Measurements from ENCODE around the gene MCF2L2.

The MCF2L2 gene

DNA sequence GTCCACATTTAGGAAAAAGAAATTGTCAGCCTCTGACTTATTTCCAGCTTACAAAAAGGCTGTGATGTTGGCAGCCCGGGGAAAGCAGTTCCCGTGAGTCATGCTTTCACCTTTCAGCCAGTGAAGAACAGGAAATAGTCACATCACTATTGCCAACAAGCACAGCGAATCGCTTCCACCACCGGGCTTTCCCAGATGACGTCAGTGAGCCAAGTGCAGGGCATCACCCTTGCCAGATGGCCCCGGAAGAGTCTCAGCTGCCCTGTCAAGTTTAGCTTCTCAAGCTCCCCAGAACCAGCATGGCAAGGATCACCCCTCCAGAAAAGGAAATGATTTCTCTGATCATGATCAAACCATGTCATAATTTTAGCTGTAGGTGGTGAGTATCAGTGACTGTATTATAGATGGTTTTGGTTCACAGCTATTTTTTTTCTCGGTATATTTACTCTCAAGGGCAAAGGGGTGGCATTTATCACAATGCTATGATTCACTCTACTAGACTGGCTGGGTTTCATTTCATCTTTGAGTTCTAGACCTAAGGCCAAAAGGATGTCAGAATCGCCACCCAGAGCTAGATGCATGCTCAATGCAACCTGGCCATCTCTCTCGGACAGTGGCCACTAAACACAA is 142.5 kb downstream of the MCF2L2 start:
- DNase-seq (ENCODE audit: insufficient read length, low spot score) (peak; percentile 86), FAIRE-seq (peak; percentile 99)
- no peak for TF ChIP-seq POLR2A (IDR thresholded peaks at IDR 0.05; ENCODE audit: low read depth, low read length)

DNA sequence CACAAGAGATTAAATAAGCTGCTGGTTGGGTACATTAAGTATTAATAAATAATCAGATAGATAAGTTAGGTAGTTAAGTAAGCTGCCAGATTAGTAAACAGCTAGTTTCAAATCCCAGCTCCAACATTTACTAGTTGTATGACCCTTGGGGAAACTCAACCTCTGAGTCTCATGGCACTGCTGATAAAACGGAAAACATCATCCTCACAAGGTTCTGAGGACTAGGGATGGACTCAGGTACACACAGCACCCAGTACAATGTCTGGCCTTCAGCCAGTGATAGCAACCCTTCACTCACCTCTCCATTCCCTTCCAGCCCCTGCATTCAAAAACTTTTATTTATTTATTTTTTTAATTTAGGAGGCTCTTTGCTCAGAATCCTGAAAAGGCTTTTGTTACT is 143.1 kb downstream of the MCF2L2 start:
- no peak for FAIRE-seq
- no peak for TF ChIP-seq POLR2A (IDR thresholded peaks at IDR 0.05; ENCODE audit: low read depth, low read length)
- no peak for DNase-seq (ENCODE audit: insufficient read length, low spot score)

DNA sequence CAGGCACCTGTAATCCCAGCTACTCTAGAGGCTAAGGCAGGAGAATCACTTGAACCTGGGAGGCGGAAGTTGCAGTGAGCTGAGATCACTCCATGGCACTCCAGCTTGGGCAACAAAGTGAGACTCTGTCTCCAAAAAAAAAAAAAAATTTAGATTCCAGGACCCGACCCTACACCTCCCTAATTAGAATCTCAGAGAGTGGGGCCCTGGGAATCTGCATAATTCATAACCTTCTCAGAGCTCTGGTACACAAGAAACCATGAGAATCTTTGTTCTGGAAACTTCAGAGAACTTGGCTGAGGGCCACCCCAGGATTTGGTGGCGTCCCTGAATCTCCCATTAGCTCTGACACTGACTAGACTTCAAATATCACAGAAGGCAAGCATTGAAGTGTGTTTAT is 143.8 kb downstream of the MCF2L2 start:
- FAIRE-seq (no peak), DNase-seq (ENCODE audit: insufficient read length, low spot score) (no peak)
- no peak for TF ChIP-seq POLR2A (IDR thresholded peaks at IDR 0.05; ENCODE audit: low read depth, low read length)

DNA sequence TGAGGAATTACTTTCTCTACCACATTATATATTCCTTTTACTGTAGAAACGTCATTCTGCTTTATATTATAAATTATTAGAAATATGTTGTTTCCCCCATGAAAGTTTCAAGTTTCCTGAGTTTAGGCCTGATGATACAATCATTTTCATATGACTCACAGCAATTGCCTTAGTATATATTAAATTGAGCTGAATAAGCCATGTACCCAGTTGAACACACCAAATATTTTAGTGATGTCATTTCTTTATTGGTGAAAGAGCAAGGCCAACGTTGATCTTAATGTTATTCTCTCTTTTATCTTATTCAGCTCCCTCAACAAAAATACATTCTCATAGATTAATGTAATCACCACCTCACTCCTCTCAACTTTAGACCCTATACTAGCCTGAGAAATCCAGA is 144.5 kb downstream of the MCF2L2 start:
- FAIRE-seq (no peak), DNase-seq (ENCODE audit: insufficient read length, low spot score) (no peak)
- TF ChIP-seq POLR2A (IDR thresholded peaks at IDR 0.05; ENCODE audit: low read depth, low read length), result no peak

DNA sequence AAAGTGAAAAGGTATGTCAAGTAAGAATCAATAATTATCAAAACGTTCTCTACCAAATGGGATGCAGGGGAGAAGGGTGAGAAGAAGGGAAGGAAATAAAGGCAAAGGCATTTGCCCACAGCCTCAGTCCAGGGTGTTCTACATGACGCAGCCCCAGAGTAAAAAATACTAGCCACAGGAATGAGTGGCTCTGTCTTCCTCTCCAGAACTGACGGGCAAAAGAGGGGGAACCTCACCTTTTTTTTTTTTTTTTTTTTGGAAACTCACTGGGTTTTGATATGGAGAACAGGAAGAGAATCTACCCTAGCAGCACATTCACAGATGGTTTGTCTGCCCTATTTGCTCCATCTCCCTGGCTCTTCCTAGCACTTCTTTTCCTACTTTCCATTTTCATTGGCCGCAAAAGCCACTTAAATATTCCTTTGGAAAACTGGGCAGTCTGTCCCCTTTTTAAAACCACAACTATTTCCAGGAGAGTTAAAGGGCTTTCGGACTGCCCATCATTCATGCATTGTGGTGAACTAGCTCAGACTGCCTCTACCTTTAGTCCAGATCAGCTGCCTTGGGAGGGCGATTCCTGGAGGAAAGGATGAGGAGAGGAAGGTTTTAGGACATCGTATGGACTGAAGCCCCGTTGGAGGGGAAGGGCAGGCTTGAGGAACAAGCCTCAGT is 147.2 kb downstream of the MCF2L2 start:
- DNase-seq (ENCODE audit: insufficient read length, low spot score), result peak; percentile 48
- peak; percentile 94 for FAIRE-seq
- TF ChIP-seq POLR2A (IDR thresholded peaks at IDR 0.05; ENCODE audit: low read depth, low read length), result no peak

DNA sequence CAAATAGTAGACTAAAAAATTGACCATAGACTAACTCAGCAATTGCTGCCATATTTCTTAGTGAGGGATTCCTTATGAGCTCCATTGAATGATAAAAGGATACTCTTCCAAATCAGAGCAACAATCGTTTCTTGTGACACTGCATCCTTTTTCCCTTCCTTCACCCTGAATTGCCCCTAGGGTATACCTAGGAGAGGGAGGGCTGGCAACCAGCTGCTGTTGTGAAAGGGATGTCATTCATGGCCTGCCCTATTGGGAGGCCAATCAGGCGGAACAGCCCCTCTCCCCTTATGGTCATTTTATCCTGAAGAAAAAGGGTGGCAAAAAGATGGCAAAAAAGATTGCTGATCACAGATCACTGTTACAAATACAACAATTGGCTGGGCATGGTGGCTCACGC is 149.0 kb downstream of the MCF2L2 start:
- TF ChIP-seq POLR2A (IDR thresholded peaks at IDR 0.05; ENCODE audit: low read depth, low read length), result no peak
- FAIRE-seq (no peak), DNase-seq (ENCODE audit: insufficient read length, low spot score) (no peak)

DNA sequence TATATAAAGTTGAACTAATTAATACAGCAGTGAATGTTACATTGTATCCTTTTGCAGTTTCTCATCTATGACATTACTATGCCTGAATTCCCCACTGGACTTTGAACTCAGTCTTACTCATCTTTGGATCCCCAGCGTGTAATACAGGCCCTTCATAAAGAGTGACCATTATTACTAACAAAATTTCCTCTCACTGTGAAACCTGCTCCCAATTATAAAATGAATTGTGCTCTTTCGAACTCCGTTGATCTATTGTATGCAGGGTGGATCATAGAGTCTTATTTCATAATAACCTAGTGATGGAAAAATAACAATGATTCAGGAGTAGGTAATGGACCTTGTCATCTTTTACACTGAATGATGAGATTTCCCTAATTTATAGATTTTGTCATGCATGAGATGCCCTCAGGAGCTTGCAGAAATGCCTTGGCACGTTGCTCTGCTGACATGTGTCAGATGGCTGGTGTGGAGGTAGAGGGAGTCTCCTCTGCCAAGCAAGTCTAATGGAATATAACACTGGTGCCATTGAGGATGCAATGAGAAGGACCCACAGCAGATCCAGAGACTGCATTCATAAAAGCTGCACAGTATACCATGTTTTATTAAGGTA is 149.8 kb downstream of the MCF2L2 start:
- FAIRE-seq (peak; percentile 95), DNase-seq (ENCODE audit: insufficient read length, low spot score) (no peak)
- TF ChIP-seq POLR2A (IDR thresholded peaks at IDR 0.05; ENCODE audit: low read depth, low read length), result no peak

DNA sequence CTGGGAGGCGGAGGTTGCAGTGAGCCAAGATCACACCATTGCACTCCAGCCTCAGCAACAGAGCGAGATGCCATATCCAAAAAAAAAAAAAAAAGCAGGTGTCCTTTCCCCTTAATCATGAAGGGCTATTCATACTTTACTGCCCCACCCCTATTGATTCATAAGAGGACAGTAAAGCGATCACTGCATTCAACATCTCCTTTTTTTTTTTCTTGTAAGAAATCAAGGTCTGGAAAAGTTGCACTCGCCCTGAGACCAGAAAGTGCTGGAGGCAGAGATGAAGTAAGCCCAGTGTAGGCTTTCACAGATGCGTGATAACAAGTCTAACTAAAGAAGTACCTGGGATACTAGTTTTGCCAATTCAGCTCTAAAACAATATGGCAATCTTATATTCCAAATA is 151.2 kb downstream of the MCF2L2 start:
- FAIRE-seq (no peak), DNase-seq (ENCODE audit: insufficient read length, low spot score) (no peak)
- no peak for TF ChIP-seq POLR2A (IDR thresholded peaks at IDR 0.05; ENCODE audit: low read depth, low read length)

DNA sequence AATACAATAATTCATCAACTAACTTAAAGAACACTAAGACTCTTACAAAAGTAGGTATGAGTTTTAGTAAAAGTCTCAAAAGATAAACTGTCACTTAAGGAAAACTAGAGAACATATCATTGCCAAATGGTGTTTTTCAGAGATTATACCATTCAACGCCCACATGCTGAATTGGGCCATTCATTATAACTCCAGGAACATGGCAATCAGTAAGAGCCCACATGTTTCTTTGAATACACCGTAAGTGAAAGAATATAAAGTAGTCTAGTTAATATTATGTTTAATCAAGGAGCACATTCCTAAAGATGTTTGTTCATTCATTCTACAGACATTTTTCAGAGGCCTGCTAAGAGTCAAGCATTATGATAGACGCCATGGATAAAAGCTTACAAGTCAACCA is 152.5 kb downstream of the MCF2L2 start:
- FAIRE-seq (peak; percentile 23), DNase-seq (ENCODE audit: insufficient read length, low spot score) (no peak)
- TF ChIP-seq POLR2A (IDR thresholded peaks at IDR 0.05; ENCODE audit: low read depth, low read length), result no peak

DNA sequence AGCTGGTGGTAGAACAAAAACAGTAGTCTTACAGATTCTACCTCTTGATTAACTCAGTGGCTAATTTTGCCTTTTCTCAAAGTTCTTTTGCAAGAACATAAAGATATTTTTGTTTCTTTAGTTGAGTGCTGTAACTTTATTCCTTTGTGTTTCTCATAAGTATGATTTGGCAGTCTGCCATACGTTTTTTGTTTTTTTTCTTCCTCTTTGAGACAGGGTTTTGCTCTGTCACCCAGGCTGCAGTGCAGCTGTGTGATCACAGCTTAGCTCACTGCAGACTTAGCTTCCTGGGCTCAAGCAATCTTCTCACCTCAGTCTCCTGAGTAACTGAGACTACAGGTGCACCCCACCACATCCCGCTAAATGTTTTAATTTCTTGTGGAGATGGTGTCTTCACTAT is 153.0 kb downstream of the MCF2L2 start:
- no peak for TF ChIP-seq POLR2A (IDR thresholded peaks at IDR 0.05; ENCODE audit: low read depth, low read length)
- no peak for FAIRE-seq
- no peak for DNase-seq (ENCODE audit: insufficient read length, low spot score)

DNA sequence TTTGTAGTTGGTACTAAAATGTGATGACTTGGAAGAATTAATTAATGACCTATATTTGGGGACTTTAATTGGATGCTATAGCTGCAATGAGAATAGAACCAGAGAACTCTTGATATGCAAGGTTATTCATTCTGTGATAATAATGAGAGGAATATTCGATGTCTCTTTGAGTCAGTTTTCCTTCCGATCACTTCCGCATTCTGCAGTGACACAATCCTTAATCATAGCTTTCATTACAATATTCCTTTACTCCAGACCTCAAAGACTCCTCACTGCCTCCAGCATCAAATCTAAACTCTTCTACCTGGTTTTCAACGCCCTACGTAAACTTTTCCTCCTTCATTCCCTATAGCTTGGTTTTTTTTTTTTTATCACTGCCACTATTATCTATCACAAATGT is 153.8 kb downstream of the MCF2L2 start:
- DNase-seq (ENCODE audit: insufficient read length, low spot score) (no peak), FAIRE-seq (peak; percentile 99)

DNA sequence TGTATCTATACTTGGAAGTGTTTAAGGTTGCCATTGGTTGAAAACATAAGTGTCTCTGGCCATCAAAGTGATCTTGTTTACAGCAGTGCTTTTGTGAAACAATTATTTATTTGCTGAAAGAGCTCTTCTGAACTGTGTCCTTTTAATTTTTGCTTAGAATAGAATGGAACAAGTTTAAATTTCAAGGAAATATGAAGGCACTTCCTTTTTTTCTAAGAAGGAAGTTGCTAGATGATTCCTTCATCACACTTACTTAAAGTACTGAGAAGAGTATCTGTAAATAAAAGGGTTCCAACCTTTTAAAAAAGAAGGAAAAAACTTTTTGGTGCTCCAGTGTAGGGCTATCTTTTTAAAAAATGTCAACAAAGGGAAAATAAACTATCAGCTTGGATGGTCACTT is 155.6 kb downstream of the MCF2L2 start:
- peak; percentile 72 for FAIRE-seq
- DNase-seq (ENCODE audit: insufficient read length, low spot score), result no peak
- no peak for TF ChIP-seq POLR2A (IDR thresholded peaks at IDR 0.05; ENCODE audit: low read depth, low read length)

More for the DNA sequence above, 153.8 kb downstream of the MCF2L2 start:
- no peak for TF ChIP-seq POLR2A (IDR thresholded peaks at IDR 0.05; ENCODE audit: low read depth, low read length)

DNA sequence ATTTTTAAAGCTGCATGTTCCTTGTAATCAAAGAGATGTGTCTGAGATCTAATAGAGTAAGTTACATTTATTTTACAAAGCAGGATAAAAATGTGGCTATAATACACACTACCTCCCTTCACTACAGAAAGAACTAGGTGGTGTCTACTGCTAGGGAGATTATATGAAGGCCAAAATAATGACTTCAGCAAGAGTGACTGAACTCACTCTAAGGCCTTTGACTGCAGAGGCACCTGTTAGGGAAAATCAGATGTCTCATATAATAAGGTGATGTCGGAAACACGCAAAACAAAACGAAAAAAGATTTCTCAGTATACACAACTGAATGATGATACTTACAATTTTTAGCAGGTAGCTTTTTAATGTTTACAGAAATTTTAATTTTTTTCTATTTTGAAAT is 156.3 kb downstream of the MCF2L2 start:
- FAIRE-seq (no peak), DNase-seq (ENCODE audit: insufficient read length, low spot score) (no peak)
- no peak for TF ChIP-seq POLR2A (IDR thresholded peaks at IDR 0.05; ENCODE audit: low read depth, low read length)

DNA sequence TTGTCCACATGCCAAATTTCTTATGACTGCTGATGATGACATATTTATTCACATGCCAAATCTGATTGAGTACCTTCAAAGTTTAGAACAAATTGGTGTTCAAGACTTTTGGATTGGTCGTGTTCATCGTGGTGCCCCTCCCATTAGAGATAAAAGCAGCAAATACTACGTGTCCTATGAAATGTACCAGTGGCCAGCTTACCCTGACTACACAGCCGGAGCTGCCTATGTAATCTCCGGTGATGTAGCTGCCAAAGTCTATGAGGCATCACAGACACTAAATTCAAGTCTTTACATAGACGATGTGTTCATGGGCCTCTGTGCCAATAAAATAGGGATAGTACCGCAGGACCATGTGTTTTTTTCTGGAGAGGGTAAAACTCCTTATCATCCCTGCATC is 158.1 kb downstream of the MCF2L2 start:
- FAIRE-seq, result peak; percentile 27
- DNase-seq (ENCODE audit: insufficient read length, low spot score), result no peak
- TF ChIP-seq POLR2A (IDR thresholded peaks at IDR 0.05; ENCODE audit: low read depth, low read length), result no peak

DNA sequence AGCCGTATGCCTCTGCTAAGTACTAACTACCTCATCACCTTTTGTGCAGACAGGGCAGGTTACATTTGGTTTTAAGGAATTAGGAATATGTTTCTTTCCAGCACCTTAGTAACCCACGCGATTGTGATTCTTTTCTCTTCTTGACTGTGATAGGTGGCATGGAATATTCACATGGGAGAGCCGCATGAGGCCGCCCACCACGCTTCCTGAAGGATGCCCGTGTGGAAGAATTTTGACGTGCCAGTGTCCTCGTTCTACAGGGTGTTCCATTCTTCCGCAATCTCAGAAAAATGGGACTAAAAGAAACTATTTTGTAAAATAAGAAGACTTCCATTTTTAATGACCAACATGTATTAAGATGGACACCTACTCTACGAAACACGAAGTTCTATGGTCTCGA is 159.1 kb downstream of the MCF2L2 start:
- no peak for DNase-seq (ENCODE audit: insufficient read length, low spot score)
- no peak for TF ChIP-seq POLR2A (IDR thresholded peaks at IDR 0.05; ENCODE audit: low read depth, low read length)
- no peak for FAIRE-seq
